Measurements from ENCODE around the gene SLC9A9.

DNA sequence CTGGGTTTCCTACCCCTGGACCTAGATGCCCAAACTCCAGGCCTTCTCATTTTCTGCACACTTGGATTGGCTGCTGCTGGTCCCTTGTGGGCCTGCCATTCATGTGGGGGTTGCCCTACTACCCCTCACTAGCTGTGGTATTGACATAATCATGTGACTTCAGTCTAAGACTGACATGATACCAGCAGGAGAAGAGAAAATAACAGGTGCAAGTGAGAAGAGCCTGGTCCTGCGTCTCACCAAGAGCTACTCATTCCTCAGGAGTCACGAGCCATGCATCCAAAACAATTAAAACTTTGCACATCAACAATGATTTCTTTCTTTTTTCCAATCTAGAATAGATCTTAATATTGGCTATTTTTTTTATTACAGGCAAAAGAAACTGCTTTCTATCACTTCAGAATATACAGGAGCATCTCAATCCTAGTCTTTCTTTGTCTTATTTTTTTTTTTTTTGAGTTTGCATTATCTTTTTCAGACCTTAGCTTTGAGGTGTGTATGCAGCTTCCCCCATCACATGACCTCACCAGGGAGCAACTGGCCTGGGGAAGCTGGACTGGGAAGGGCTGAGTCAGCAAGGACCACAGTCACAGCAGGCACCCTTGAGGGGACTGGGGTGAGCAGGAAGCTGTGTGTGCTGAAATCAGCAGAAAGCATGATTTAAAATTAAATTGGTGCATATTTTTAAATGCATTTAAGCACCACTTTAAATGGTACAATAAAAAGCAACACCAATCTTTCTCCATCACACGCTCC, 27.6 kb downstream of the SLC9A9 start:
- TF ChIP-seq CTCF (IDR thresholded peaks at IDR 0.05): no peak
- no peak for TF ChIP-seq POLR2AphosphoS5 (IDR thresholded peaks at IDR 0.05)
- TF ChIP-seq POLR2A (IDR thresholded peaks at IDR 0.05): no peak

All from prostate gland (tissue), 2 donors.